HG03066 (cell line): ENCODE results near the gene ITGB6.

Experiments
- ATAC-seq: cut with Tn5 transposase; IDR thresholded peaks from one replicate; pipeline ENCODE4 v1.9.1; 2021; ENCODE audit warnings: low read depth; ENCODE audit not compliant: unreplicated experiment

Gene ITGB6

GRCh38 chr2:160222546-160223283 lies 22.6 kb upstream of the ITGB6 start:
- no peak for ATAC-seq

- no peak for ATAC-seq
These were observed 21.6 kb upstream of the ITGB6 start for GRCh38 chr2:160221391-160222276.

GRCh38 chr2:160220545-160221009 lies 20.5 kb upstream of the ITGB6 start:
- ATAC-seq = no peak

GRCh38 chr2:160220026-160220425 lies 20.0 kb upstream of the ITGB6 start:
- ATAC-seq = no peak

GRCh38 chr2:160214461-160215445 lies 14.7 kb upstream of the ITGB6 start:
- ATAC-seq = no peak

- ATAC-seq = no peak
These were observed 13.4 kb upstream of the ITGB6 start for GRCh38 chr2:160213511-160213910.

GRCh38 chr2:160210599-160211138 lies 10.6 kb upstream of the ITGB6 start:
- ATAC-seq = peak; percentile 93

GRCh38 chr2:160209516-160209856 lies 9.4 kb upstream of the ITGB6 start:
- ATAC-seq = no peak

GRCh38 chr2:160208655-160209515 lies 8.8 kb upstream of the ITGB6 start:
- ATAC-seq = no peak

GRCh38 chr2:160207804-160208654 lies 8.0 kb upstream of the ITGB6 start:
- ATAC-seq = no peak

GRCh38 chr2:160207271-160207670 lies 7.2 kb upstream of the ITGB6 start:
- no peak for ATAC-seq

GRCh38 chr2:160206436-160206835 lies 6.4 kb upstream of the ITGB6 start:
- ATAC-seq = no peak

- ATAC-seq = no peak
These were observed 5.4 kb upstream of the ITGB6 start for GRCh38 chr2:160205505-160205904.

GRCh38 chr2:160203422-160203821 lies 3.4 kb upstream of the ITGB6 start:
- no peak for ATAC-seq

GRCh38 chr2:160203007-160203406 lies 2.9 kb upstream of the ITGB6 start:
- ATAC-seq = no peak

- peak; percentile 85 for ATAC-seq
These were observed 1.9 kb upstream of the ITGB6 start for GRCh38 chr2:160201849-160202539.

GRCh38 chr2:160200921-160201320 lies 849 bp upstream of the ITGB6 start:
- no peak for ATAC-seq

- ATAC-seq = no peak
These were observed 1.0 kb downstream of the ITGB6 start for GRCh38 chr2:160199053-160199452.
